ENCODE measurements around the gene WAS. TPM values are rescaled to one million over a fixed set of nuclear protein-coding genes. Genes with fewer than 3 reads are reported as not detected.
"Not testable (repeated sequence)": the region's sequence is repeated elsewhere in the genome, so short reads cannot be mapped to it uniquely, and the experiment has no call there.

Gene WAS
- polyA plus RNA-seq, 3 donors = 2.8 to 3.0 (median 2.9) TPM

DNA sequence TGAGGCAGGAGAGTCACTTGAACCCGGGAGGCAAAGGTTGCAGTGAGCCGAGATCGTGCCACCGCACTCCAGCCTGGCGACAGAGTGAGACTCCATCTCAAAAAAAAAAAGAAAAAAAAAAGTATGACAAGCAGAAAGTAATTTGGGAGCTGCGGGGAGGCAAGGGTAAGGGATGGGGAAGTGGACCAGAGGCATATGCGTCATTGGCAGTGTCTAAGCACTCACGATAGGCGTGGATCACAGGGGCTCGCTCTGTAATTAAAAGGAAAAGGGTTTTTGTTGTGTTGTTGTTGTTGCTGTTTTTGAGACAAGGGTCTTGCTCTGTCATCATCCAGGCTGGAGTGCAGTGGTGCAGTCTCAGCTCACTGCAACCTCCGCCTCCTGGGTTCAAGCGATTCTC lies 804 bp upstream of the WAS start:
- DNase-seq (ENCODE audit: low read depth in 3 of 3, low spot score in 2 of 3) = not testable (repeated sequence)

DNA sequence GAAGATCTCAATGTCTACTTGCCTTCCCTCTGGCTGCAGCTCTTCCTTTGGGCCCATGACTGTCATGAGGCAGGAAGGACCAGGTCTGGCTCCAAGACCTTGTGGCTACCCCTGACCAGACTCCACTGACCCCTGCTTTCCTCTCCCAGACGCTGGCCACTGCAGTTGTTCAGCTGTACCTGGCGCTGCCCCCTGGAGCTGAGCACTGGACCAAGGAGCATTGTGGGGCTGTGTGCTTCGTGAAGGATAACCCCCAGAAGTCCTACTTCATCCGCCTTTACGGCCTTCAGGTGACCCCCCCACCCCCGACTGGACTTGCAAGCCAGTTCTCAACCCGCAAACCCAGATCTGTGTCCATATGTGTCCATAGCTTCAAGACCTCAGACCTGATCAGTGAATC lies 535 bp downstream of the WAS start:
- no peak for DNase-seq (ENCODE audit: low read depth in 3 of 3, low spot score in 2 of 3)

DNA sequence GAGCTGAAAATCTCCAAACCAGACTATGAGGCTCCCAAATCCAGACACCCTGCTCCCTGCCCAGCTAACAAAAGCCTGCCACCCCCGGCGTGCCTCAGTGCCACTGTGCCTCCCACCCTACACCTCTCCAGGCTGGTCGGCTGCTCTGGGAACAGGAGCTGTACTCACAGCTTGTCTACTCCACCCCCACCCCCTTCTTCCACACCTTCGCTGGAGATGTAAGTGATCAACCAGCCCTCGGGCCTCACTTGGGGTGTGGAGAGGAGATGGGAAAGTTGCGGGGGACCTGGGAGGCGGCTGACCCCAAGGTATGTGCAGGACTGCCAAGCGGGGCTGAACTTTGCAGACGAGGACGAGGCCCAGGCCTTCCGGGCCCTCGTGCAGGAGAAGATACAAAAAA lies 1.8 kb downstream of the WAS start:
- no peak for DNase-seq (ENCODE audit: low read depth in 3 of 3, low spot score in 2 of 3)

DNA sequence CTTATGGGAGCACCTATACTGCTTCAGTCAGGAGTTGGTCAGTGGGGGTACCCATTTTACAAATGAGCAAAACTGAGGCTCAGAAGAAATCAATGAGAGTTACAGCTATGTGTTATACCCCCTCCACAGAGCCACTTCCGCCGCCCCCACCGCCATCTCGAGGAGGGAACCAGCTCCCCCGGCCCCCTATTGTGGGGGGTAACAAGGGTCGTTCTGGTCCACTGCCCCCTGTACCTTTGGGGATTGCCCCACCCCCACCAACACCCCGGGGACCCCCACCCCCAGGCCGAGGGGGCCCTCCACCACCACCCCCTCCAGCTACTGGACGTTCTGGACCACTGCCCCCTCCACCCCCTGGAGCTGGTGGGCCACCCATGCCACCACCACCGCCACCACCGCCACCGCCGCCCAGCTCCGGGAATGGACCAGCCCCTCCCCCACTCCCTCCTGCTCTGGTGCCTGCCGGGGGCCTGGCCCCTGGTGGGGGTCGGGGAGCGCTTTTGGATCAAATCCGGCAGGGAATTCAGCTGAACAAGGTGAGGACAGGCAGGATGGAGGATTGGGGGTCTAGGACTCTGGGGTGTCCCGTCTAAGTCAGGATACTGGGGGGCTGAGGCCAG lies 5.0 kb downstream of the WAS start:
- DNase-seq (ENCODE audit: low read depth in 3 of 3, low spot score in 2 of 3) = no peak

DNA sequence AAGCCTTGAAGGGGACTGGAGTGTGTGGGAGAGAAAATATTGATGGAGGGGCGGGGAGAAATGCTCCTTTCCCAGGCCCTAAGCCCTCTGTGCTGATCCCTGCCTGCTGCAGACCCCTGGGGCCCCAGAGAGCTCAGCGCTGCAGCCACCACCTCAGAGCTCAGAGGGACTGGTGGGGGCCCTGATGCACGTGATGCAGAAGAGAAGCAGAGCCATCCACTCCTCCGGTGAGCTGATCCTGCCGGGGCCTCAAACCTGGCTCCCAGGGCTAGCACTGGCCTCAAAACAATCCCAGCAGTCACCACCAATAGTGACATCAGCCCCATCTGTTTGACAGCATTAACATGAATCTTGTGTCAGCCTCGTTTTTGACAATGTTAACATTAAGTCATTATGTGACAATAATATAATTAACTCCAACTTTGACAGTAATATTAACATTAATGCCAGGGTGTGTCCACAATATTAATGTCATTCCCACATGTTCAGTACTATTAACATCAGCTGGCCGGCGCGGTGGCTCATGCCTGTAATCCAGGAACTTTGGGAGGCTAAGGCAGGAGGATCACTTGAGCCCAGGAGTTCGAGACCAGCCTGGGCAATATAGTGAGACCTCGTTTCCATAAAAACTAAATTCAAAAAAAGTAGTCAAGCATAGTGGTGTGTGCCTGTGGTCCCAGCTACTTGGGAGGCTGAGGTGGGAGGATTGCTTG lies 5.8 kb downstream of the WAS start:
- DNase-seq (ENCODE audit: low read depth in 3 of 3, low spot score in 2 of 3) = no peak

DNA sequence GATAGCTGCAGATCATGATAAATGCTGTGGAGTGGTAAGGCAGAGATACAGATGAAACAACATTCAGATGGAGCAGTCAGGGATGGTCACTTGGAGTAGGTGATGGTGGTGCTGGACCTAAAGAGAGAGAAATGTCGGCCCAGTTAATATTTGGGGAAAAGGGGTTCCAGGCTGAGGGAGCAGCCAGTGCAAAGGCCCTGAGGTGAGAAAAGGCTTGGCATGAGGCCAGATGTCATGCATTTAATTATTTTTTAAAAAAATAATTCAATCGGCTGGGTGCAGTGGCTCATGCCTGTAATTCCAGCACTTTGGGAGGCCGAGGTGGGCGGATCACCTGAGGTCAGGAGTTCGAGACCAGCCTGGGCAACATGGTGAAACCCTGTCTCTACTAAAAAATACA lies 8.1 kb downstream of the WAS start:
- not testable (repeated sequence) for DNase-seq (ENCODE audit: low read depth in 3 of 3, low spot score in 2 of 3)

DNA sequence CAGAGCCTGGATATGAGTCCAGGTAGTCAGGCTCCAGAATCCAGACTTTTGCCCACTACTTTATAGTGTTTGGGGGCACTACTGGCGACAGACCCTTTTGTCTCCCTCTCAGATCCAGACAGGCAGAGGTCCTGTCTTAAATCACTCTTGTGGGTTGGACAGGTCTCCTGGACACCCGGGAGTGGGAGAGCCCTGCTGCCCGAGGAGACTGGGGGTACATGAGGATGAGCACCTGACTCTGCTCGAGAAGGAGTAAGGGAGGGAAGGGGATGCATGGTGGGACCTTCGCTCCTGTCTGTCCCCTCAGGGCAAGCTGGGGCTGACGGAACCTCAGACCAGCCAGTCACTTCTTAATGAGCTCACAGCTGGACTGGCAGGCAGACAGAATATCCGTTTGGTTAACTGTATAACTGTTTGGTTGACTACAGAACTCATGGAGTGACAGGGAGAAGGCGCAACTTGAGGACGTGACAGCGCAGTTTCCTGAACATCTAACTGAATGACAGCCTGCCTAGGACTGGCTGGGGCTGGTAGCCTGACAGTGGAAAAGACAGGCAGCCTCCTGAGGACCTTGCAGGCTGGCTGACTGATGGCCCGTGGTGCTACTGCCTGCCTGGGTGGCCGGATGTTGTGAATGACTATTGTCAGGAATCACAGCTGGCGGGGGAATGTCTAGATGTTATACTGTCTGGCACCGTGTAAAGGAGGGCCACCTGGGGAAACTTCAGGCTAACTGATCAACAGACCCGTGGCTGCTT lies 11.4 kb downstream of the WAS start:
- DNase-seq (ENCODE audit: low read depth in 3 of 3, low spot score in 2 of 3) = no peak

DNA sequence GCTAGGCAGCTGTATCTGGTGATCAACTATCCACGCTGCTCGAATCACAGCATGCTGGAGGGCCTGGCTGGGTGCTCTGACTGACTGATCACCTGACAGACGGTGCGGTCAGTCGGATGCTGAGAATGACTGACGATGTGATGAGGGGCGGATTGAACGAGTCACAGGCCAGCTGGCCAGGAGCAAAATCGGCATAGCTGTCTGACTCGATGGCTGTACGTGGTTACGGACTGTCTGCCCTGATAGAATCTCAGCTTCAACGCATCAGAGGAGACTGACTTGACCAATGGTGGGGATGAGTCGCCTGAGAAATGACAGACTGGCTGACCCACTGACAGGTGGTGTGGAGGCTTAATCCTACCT lies 11.9 kb downstream of the WAS start:
- DNase-seq (ENCODE audit: low read depth in 3 of 3, low spot score in 2 of 3) = no peak

DNA sequence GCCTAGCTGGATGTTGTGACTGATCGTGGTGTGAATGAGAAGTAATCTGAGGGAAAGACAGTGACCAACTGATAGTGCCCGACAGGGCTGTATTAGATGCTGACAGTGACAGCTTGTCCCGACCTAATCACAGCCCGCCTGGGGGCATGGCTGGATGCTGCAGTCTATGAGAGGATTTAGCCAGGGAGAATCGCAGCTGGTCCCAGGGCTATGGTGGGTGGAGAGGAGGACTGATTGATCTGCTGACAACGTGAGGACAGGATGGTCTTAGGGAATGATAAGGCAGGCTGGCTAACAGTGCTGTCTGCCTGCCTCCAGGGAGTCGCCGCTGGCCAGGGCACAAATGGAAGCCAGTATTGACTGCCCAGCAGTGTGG lies 12.3 kb downstream of the WAS start:
- no peak for DNase-seq (ENCODE audit: low read depth in 3 of 3, low spot score in 2 of 3)

DNA sequence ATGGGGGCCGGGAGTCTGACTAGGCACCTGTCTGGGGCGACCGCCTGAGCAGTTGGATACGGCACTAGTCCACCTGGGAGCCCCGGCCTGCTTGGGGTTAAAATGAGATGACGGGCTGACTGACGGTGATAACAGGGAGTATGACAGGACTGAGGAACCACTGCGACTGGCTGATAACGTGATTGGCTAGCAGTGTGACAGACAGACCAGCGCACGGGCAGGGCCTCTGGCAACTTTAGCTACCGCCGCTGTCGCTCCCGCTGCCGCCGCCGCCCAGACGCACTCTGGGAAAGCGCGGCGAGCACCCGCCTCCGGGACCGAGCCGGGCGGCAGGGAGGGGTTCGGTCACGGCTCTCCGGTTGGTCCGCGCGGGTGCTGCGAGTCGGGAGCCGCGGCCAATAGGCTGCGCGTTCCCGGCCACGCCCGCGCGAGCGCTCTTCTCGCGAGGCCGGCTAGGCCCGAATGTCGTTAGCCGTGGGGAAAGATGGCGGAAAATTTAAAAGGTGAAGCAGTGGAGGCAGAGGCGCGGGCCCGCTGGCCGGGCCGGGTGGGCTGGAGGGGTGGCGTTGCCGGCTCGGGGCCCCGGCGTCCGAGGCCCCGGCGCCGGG lies 12.8 kb downstream of the WAS start, which contains the start of gene SUV39H1:
TSS of gene SUV39H1 (plus strand) at position 434 of the 608 bp plus-strand sequence. CDS start at position 485, 51 bp downstream.
- DNase-seq (ENCODE audit: low read depth in 3 of 3, low spot score in 2 of 3) = peak; percentile 43 to 74 (median 72)

DNA sequence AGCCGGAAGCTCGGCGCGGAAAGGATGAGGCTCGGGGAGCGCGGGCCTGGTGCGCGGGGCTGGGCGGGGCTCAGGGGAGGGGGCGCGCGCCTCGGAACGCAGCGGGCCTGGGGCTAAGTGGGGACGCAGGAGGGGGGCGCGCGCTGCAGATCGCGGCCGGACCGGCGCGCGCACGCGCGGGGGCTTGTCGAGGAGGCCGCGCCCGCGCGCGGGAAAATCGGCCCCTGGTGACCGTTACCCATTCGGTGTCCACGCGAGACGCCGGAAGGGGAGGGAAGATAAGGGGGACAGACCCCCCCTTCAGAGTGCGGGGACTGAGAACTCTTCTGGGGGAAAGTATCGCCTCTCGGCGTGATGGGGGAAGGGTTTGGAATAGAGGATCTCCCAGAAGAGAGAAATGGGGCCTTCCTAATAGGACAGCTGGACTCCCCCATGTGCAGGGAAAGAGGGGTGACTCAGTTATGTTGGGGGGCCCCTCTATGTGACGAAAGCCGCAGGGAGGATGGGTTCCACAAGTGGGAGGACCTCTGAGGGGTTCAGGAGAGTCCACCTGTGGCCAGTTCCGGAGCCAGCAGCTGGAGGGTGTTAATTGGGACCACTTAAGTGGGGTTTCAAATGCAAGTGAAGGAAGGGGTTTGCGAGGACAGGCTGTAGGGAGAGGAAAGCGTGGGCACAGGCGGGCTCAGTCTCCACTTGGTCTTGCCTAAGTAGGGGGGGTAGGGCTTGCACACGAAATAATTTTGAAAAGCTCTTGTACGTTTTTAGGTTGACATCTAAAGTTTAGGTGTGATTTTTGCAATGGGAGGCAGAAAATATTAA lies 13.5 kb downstream of the WAS start:
- no peak for DNase-seq (ENCODE audit: low read depth in 3 of 3, low spot score in 2 of 3)

DNA sequence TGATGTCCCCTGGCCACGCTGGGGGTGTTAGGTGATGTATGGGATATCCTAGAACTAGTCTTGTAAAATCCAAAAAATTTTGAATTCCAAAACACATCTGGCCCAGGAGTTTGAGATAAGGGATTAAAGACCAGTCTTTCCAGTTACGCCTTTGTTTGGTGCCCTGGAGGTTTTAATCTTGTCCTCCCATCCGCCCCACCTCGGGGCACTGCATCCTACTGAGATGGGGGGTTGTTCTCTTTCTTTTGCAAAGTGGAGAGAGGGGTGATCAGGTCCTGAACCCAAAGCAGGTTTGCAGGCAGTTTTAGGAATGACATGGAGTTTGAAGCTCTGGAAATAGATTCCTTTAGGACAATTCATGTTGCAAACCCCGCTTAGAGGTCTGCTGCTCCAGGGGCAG lies 14.7 kb downstream of the WAS start:
- no peak for DNase-seq (ENCODE audit: low read depth in 3 of 3, low spot score in 2 of 3)

DNA sequence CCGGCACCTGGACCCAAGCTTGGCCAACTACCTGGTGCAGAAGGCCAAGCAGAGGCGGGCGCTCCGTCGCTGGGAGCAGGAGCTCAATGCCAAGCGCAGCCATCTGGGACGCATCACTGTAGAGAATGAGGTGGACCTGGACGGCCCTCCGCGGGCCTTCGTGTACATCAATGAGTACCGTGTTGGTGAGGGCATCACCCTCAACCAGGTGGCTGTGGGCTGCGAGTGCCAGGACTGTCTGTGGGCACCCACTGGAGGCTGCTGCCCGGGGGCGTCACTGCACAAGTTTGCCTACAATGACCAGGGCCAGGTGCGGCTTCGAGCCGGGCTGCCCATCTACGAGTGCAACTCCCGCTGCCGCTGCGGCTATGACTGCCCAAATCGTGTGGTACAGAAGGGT lies 16.6 kb downstream of the WAS start:
- no peak for DNase-seq (ENCODE audit: low read depth in 3 of 3, low spot score in 2 of 3)

DNA sequence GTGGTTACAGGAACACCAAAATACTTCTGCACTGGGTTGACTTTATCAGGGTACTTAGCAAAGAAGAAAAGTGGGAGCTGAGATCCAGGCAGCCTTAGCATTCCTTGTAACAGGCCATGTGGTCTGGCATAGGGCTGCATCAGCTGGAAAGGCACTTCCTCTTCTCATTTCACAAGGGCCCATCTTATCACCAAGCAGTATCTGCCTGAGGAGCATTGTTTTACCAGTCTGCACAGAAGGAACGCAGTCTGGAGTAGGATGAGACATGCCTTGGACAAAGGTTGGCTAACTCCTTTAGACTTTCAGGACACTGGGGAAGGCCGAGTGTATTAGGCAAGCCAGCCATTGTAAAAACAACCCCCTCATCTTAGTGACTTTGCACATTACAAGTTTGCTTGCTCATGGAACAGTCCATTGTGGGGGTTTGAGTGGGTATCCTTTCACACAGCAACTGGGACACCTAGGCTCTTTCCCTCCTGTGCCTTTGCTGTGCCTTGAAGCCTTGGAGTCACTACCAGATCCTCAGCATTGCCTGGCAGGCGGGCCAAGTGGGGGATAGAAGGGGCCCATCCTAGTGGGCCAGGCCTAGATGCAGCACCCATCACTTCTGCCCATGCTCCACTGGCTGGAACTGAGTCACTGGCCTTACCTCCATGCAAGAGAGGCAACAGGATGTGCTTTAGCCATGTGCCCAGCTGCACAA lies 17.5 kb downstream of the WAS start:
- no peak for DNase-seq (ENCODE audit: low read depth in 3 of 3, low spot score in 2 of 3)

DNA sequence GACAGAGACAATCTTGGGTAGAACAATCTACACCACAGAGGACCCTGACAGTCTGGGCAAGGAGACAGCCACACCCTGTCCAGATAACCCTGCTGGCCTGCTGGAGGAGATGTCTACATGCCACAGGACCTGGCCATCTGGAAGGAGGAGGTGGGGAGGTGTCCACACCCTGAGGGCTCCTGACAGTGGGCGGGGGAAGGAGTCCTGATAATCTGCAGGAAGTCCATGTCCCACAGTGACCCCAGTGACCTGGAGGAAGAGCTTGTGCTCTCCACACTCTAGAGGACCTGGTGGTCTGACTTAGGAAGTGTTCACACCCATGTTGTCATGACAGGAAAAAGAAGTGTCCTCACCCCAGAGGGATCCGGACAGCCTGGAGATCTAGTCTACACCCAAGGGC lies 18.4 kb downstream of the WAS start:
- no peak for DNase-seq (ENCODE audit: low read depth in 3 of 3, low spot score in 2 of 3)

DNA sequence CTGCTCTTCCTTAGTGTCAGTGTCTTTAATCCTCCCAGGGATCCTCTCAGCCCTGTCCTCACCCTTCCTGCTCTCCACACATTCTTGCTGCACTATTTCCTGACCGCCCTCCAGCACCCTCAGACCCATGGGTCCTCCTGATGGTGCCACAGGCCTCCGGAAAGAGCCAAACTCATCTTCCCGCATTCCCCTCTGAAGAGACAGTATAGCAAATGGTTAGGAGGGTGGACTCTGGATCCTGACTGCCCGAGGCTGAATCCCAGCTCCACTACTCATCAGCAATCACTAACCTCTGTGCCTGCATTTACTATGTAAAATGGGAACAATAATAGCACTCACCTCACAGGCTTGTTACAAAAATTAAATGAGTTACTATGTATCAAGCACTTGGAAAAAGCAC lies 19.1 kb downstream of the WAS start:
- no peak for DNase-seq (ENCODE audit: low read depth in 3 of 3, low spot score in 2 of 3)

DNA sequence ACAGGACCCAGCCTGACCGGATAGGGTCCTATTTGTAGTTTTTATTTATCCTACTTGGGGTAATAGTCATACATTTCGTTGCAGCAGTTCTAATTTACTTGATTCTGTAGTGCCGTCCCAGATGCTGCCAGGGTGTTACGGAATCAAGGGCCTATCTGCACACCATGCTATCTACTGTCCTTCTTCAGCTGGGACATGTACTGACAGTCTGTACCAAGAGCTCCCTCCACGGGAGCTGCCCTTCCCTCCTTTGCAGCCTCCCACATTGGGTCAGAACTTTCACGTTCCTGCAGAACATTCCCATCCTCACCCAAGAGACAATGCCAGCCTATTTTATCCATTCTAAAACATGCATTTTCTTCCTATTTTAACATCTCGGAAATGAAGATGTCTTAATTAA lies 19.6 kb downstream of the WAS start:
- DNase-seq (ENCODE audit: low read depth in 3 of 3, low spot score in 2 of 3) = no peak

DNA sequence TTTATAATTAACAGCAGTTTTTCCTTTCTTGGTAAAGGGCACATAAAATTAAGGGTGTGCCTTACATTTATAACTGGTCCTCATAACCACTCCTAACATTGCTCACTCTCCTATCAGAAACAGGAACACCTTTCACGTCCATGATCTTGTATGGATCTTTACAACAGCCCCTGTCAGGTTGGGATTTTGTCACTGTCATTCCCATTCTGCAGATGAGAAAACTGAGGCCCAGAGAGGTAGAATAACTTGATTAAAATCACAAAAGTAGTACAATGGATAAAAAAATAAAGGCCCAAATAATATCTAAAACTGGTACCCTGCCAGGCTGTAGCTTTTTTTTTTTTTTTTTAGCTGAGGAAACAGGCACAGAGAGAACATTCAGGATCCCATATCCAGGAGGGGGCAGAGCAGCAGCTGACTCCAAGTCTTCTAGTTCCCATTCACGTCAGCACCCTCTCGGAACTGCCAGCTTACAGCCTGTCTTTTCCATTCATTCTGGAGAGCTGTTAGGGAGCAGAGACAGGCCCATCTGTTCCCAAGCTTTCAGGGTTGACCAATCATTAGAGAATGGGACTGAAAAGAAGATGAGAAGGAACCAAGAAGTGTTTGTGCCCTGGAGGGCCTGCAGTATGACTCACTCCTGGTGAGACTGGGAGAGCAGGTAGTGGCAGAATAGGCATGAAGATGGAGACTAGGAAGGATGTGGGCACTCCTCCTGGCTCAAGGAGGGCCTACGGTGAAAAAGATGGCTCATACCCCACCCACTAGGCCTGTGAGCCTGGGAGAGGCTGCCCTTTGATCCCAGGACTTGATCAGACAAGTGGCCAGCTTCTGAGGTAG lies 20.3 kb downstream of the WAS start:
- no peak for DNase-seq (ENCODE audit: low read depth in 3 of 3, low spot score in 2 of 3)

DNA sequence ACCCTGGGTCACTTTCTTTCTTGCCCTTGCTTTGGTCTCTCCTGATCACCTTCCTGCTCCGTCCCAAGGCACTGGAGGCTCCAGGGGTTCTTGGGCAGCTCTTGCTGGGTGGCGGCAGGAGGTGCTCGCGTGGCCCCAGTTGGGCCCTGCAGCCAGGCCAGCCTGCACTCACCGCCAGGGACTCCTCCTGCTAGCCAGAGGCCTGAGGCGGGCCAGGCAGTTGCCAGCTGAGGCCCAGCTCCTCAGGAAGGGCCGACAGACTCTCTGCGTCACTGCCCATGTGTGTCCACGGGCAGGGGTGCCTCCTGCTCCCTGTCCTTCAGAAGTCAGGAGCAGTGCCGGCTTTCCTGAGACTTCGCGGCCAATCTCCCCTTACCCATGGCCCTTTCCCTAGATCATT lies 22.3 kb downstream of the WAS start:
- no peak for DNase-seq (ENCODE audit: low read depth in 3 of 3, low spot score in 2 of 3)

Data from right renal cortex interstitium (tissue), 3 donors.